GM12878 (cell line): Measurements from ENCODE around the gene SLC46A2.

Experiments used
- CREB1 ChIP-seq: IDR thresholded peaks from 2 replicates; pipeline ENCODE4 v1.6.1; 2012; ENCODE audit warnings: low read depth, mild to moderate bottlenecking, inconsistent platforms
- CTCF ChIP-seq, 3 experiments: IDR thresholded peaks in 2 of 3; conservative IDR thresholded peaks in 1 of 3; 2 replicates each; pipeline ENCODE4 v1.5.1; 2011; ENCODE audit warnings: low read depth in 3 of 3, low read length in 3 of 3, mild to moderate bottlenecking in 3 of 3, control low read depth in 2 of 3, moderate library complexity in 2 of 3, inconsistent platforms in 1 of 3, mixed read lengths in 1 of 3; ENCODE audit not compliant: control insufficient read depth in 2 of 3, insufficient read depth in 1 of 3; ENCODE audit errors: extremely low read depth in 1 of 3
- HCFC1 ChIP-seq: fragments of 150-350 bp; IDR thresholded peaks from 2 replicates; pipeline ENCODE4 v1.6.1; 2014; ENCODE audit warnings: low read length
- NFIC ChIP-seq: IDR thresholded peaks from 2 replicates; pipeline ENCODE4 v1.6.1; 2012; ENCODE audit warnings: low read depth, mild to moderate bottlenecking, inconsistent platforms, low read length, moderate library complexity
- NFYA ChIP-seq: IDR thresholded peaks from 2 replicates; pipeline ENCODE4 v1.6.1; 2011; ENCODE audit warnings: low read depth, mild to moderate bottlenecking, low read length, improper control_type of control experiment, borderline replicate concordance
- NRF1 ChIP-seq: conservative IDR thresholded peaks from 2 replicates; pipeline ENCODE4 v1.6.1; 2011; ENCODE audit warnings: mild to moderate bottlenecking, low read depth, low read length, improper control_type of control experiment
- POLR2A ChIP-seq: IDR thresholded peaks from 2 replicates; pipeline ENCODE4 v1.6.1; 2011; ENCODE audit warnings: low read depth, mild to moderate bottlenecking, low read length
- POLR2AphosphoS5 ChIP-seq: IDR thresholded peaks from 2 replicates; pipeline ENCODE4 v1.6.1; 2011; ENCODE audit warnings: mild to moderate bottlenecking, low read length, inconsistent platforms
- REST ChIP-seq: IDR thresholded peaks from 2 replicates; pipeline ENCODE4 v1.6.1; 2012; ENCODE audit warnings: mild to moderate bottlenecking, low read depth, low read length
- SREBF1 ChIP-seq: IDR thresholded peaks from 2 replicates; pipeline ENCODE4 v1.6.1; 2012; ENCODE audit warnings: mild to moderate bottlenecking, low read length

- no peak for TF ChIP-seq NFIC
- no peak for TF ChIP-seq POLR2AphosphoS5
- no peak for TF ChIP-seq NRF1
- TF ChIP-seq CTCF (IDR thresholded peaks at IDR 0.05 in 2 of 3, conservative IDR thresholded peaks at IDR 0.05 in 1 of 3; ENCODE audit: control insufficient read depth in 2 of 3, extremely low read depth in 1 of 3, insufficient read depth in 1 of 3, low read depth in 3 of 3, low read length in 3 of 3): no peak
- TF ChIP-seq POLR2A: no peak
- no peak for TF ChIP-seq SREBF1
- TF ChIP-seq NFYA: no peak
- no peak for TF ChIP-seq CREB1
- TF ChIP-seq REST: no peak
- no peak for TF ChIP-seq HCFC1
These were observed 2.3 kb upstream of the SLC46A2 start for GRCh38 chr9:112892981-112893380.
